CD14-positive monocyte (primary cell): ENCODE results near the gene ASH1L. TPM values are rescaled to one million over a fixed set of nuclear protein-coding genes. Genes with fewer than 3 reads are reported as not detected.

Experiments used
- DNase-seq, 3 donors: peaks; one replicate each; pipeline ENCODE4 v3.0.0-alpha.2; 2011 to 2022
- H2AFZ ChIP-seq: 2 replicates; pipeline ENCODE4 v1.6.0; 2012; ENCODE audit warnings: mild to moderate bottlenecking, low read depth, low read length, inconsistent platforms; ENCODE audit not compliant: insufficient read depth, poor library complexity, severe bottlenecking
- H3K27ac ChIP-seq, 2 donors: 1 replicate in 1 of 2; 2 replicates in 1 of 2; pipeline ENCODE4 v1.5.1; 2012 to 2013; ENCODE audit warnings: low read length in 2 of 2, control low read depth in 1 of 2, inconsistent platforms in 1 of 2, low read depth in 1 of 2, mild to moderate bottlenecking in 1 of 2
- H3K27me3 ChIP-seq, 2 donors: one replicate each; pipeline versions ENCODE4 v1.6.0 to v1.6.1; 2011 to 2013; ENCODE audit warnings: low read length in 2 of 2; ENCODE audit not compliant: control insufficient read depth in 2 of 2, insufficient read depth in 2 of 2
- H3K36me3 ChIP-seq, 2 donors: replicated peaks in 1 of 2; 1 replicate in 1 of 2; 2 replicates in 1 of 2; pipeline versions ENCODE4 v1.5.1 to v1.6.1; 2012 to 2013; ENCODE audit warnings: low read length in 2 of 2, control low read depth in 1 of 2, inconsistent platforms in 1 of 2, mild to moderate bottlenecking in 1 of 2; ENCODE audit not compliant: insufficient read depth in 2 of 2, control insufficient read depth in 1 of 2
- H3K4me1 ChIP-seq, 2 donors: 1 replicate in 1 of 2; 2 replicates in 1 of 2; pipeline versions ENCODE4 v1.5.1 to v1.6.1; 2012 to 2013; ENCODE audit warnings: low read length in 2 of 2, control low read depth in 1 of 2, inconsistent platforms in 1 of 2, mild to moderate bottlenecking in 1 of 2, moderate library complexity in 1 of 2; ENCODE audit not compliant: insufficient read depth in 2 of 2, control insufficient read depth in 1 of 2
- H3K4me2 ChIP-seq: replicated peaks from 2 replicates; pipeline ENCODE3; 2012; ENCODE audit warnings: low read length, moderate library complexity, mild to moderate bottlenecking; ENCODE audit not compliant: poor library complexity, severe bottlenecking; ENCODE audit errors: extremely low read depth
- H3K4me3 ChIP-seq, 3 experiments: fragments of 200-600 bp in 1 of 3; sonication (generic) in 1 of 3; replicated peaks in 1 of 3; 1 replicate in 2 of 3; 2 replicates in 1 of 3; pipeline ENCODE4 v1.5.1; 2011 to 2013; ENCODE audit warnings: low read length in 3 of 3, mild to moderate bottlenecking in 3 of 3, control low read depth in 2 of 3, low read depth in 2 of 3, inconsistent platforms in 1 of 3, moderate library complexity in 1 of 3
- H3K79me2 ChIP-seq: 2 replicates; pipeline ENCODE4 v1.6.0; 2012; ENCODE audit warnings: mild to moderate bottlenecking, control low read depth, inconsistent platforms, low read length, moderate library complexity; ENCODE audit not compliant: insufficient read depth
- H3K9ac ChIP-seq: 2 replicates; pipeline ENCODE4 v1.6.0; 2017; ENCODE audit warnings: low read length, mild to moderate bottlenecking; ENCODE audit not compliant: insufficient read depth, poor library complexity, severe bottlenecking
- H3K9me3 ChIP-seq, 2 donors: replicated peaks in 1 of 2; 1 replicate in 1 of 2; 2 replicates in 1 of 2; pipeline versions ENCODE4 v1.5.1 to v1.6.1; 2012 to 2013; ENCODE audit warnings: low read length in 2 of 2, control low read depth in 1 of 2; ENCODE audit not compliant: control insufficient read depth in 1 of 2, insufficient read depth in 1 of 2
- H4K20me1 ChIP-seq: 2 replicates; pipeline ENCODE4 v1.6.0; 2012; ENCODE audit warnings: mild to moderate bottlenecking, low read length, control low read depth, moderate library complexity; ENCODE audit not compliant: insufficient read depth
- H3K27ac Mint-ChIP-seq, 7 donors: one replicate each; pipeline ENCODE4 v1.8.0; 2020; ENCODE audit warnings: mild to moderate bottlenecking in 7 of 7, mixed read lengths in 7 of 7, moderate library complexity in 6 of 7, inconsistent platforms in 2 of 7
- H3K27me3 Mint-ChIP-seq, 3 donors: one replicate each; pipeline ENCODE4 v1.8.0; 2021 to 2022; ENCODE audit warnings: low read depth in 3 of 3, mild to moderate bottlenecking in 3 of 3, mixed read lengths in 3 of 3, moderate library complexity in 3 of 3, inconsistent platforms in 1 of 3
- H3K36me3 Mint-ChIP-seq, 2 donors: one replicate each; pipeline ENCODE4 v1.8.0; 2020; ENCODE audit warnings: mixed read lengths in 2 of 2, inconsistent platforms in 1 of 2, mild to moderate bottlenecking in 1 of 2
- H3K4me1 Mint-ChIP-seq: one replicate; pipeline ENCODE4 v1.8.0; 2020; ENCODE audit warnings: mild to moderate bottlenecking, mixed read lengths
- H3K4me3 Mint-ChIP-seq, 2 donors: one replicate each; pipeline ENCODE4 v1.8.0; 2020; ENCODE audit warnings: mild to moderate bottlenecking in 2 of 2, mixed read lengths in 2 of 2, moderate library complexity in 1 of 2
- H3K9me3 Mint-ChIP-seq, 7 donors: one replicate each; pipeline ENCODE4 v1.8.0; 2020 to 2022; ENCODE audit warnings: mixed read lengths in 7 of 7, mild to moderate bottlenecking in 6 of 7, moderate library complexity in 6 of 7, inconsistent platforms in 2 of 7
- WGBS: methylation state at CpG from one replicate; pipeline ENCODE4 v1.1.5; 2013; ENCODE audit warnings: missing lambda C conversion rate; ENCODE audit not compliant: insufficient coverage; 5-methylcytosine and 5-hydroxymethylcytosine counted together
- intact Hi-C, 2 donors: fragments of 100-400 bp; cut with micrococcal nuclease; formaldehyde crosslinking; loops; one replicate each; pipeline versions ENCODE4 v1.15.0 to v1.15.1; 2023
- polyA plus RNA-seq, 3 donors: library from polyadenylated mRNA; depleted of rRNA in 1 of 3; unstranded in 2 of 3; stranded (reverse) in 1 of 3; fragments of 300-500 nt in 2 of 3; fragments of >200 nt in 1 of 3; fragmentation: Illumina TruSeq in 2 of 3; gene quantifications; 1 replicate in 2 of 3; 2 replicates in 1 of 3; pipeline ENCODE4 v1.2.3, GENCODE V29; 2012 to 2021
- TF ChIP-seq, protein P1 (sequence below): fragments of 200-600 bp; IDR thresholded peaks from one replicate; pipeline ENCODE4 v1.8.0; 2022; ENCODE audit warnings: antibody characterized with exemption, mild to moderate bottlenecking

Gene ASH1L
- polyA plus RNA-seq, 3 donors, result 2.7 to 21.5 (median 5.6) TPM

DNA sequence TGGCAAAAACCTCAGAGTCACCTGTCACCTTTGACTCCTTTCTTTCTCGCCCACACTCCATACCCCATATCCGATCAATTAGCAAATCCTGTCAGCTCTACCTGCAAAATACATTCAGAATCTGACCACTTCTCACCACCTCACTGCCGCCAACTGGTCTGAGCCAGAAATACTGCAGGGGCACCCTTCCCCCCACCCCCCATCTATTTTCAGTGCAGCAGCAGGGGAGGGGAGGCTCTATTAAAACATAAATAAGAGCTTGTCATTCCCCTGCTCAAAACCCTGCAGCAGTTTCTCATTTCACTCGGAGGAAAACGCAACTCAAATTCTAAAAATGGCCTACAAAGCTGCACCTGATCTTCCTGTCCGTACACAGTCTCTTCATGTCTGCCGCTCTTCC is 265.2 kb downstream of the ASH1L start:
- H3K36me3 Mint-ChIP-seq, result peaks cover 0 to 5% of the 10 kb centered on the region in 2 donors
- peaks cover 6 to 9% of the 10 kb centered on the region in 2 donors for H3K4me1 ChIP-seq
- H3K9me3 ChIP-seq, result no peaks in the 10 kb centered on the region
- DNase-seq, result no peak
- no peak overlapping the region for H3K4me2 ChIP-seq
- H4K20me1 ChIP-seq, result no peaks in the 10 kb centered on the region
- 78% methylated on average over 6 of the region's 7 CpGs for WGBS
- intact Hi-C loops, result no loop called here
- H3K79me2 ChIP-seq, result no peaks in the 10 kb centered on the region
- peaks cover 39 to 55% (median 45%) of the 10 kb centered on the region in 3 donors for H3K27me3 Mint-ChIP-seq
- no peak overlapping the region for H3K9ac ChIP-seq
- no peak overlapping the region for H2AFZ ChIP-seq
- TF ChIP-seq, protein P1, sequence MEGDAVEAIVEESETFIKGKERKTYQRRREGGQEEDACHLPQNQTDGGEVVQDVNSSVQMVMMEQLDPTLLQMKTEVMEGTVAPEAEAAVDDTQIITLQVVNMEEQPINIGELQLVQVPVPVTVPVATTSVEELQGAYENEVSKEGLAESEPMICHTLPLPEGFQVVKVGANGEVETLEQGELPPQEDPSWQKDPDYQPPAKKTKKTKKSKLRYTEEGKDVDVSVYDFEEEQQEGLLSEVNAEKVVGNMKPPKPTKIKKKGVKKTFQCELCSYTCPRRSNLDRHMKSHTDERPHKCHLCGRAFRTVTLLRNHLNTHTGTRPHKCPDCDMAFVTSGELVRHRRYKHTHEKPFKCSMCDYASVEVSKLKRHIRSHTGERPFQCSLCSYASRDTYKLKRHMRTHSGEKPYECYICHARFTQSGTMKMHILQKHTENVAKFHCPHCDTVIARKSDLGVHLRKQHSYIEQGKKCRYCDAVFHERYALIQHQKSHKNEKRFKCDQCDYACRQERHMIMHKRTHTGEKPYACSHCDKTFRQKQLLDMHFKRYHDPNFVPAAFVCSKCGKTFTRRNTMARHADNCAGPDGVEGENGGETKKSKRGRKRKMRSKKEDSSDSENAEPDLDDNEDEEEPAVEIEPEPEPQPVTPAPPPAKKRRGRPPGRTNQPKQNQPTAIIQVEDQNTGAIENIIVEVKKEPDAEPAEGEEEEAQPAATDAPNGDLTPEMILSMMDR, result no peak
- no peaks in the 10 kb centered on the region for H3K36me3 ChIP-seq
- peak overlapping the region in 1 of 7 donors; percentile 34 for H3K27ac Mint-ChIP-seq
- peaks cover 13% of the 10 kb centered on the region for H3K4me1 Mint-ChIP-seq
- H3K4me3 ChIP-seq, result no peak overlapping the region
- H3K27ac ChIP-seq, result no peak overlapping the region
- peaks cover 17 to 39% of the 10 kb centered on the region in 2 donors for H3K27me3 ChIP-seq
- peaks cover 0 to 5% (median 3%) of the 10 kb centered on the region in 7 donors for H3K9me3 Mint-ChIP-seq
- no peak overlapping the region for H3K4me3 Mint-ChIP-seq

DNA sequence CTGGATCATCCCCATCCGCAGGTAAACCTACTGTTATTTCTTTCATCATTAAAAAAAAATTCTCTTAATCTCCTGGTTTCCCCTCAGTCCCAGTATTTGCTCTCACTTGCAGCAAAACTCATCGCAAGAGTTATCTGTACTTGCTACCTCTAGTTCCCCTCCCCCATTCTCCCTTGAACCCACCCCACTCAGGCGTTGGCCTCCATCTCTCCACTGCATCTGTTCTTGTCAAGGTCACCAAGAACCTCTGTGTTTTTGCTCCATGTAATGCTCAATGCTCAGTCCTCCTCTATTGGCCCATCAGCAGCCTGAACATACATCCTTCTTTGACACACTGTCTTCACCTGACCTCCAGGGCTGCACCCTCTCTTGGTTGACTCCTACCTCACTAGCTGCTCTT is 265.9 kb downstream of the ASH1L start:
- Histone ChIP-seq H3K4me2 (no peak overlapping the region), H3K36me3 (no peaks in the 10 kb centered on the region), H2AFZ (no peak overlapping the region), H3K79me2 (no peaks in the 10 kb centered on the region), H4K20me1 (no peaks in the 10 kb centered on the region), H3K4me3 (no peak overlapping the region), H3K4me1 (peaks cover 6 to 9% of the 10 kb centered on the region in 2 donors), H3K9me3 (no peaks in the 10 kb centered on the region), H3K27ac (no peak overlapping the region), H3K27me3 (peaks cover 17 to 44% of the 10 kb centered on the region in 2 donors), H3K9ac (no peak overlapping the region)
- DNase-seq, result no peak
- TF ChIP-seq, protein P1, result no peak
- peaks cover 10% of the 10 kb centered on the region for H3K4me1 Mint-ChIP-seq
- intact Hi-C loops, result no loop called here
- 88% methylated on average over 3 of the region's 3 CpGs for WGBS
- H3K36me3 Mint-ChIP-seq, result peaks cover 0 to 5% of the 10 kb centered on the region in 2 donors
- H3K9me3 Mint-ChIP-seq, result peaks cover 0 to 5% (median 3%) of the 10 kb centered on the region in 7 donors
- H3K27ac Mint-ChIP-seq, result no peak overlapping the region
- H3K4me3 Mint-ChIP-seq, result peak overlapping the region in 1 of 2 donors; percentile 54
- peaks cover 42 to 60% (median 49%) of the 10 kb centered on the region in 3 donors for H3K27me3 Mint-ChIP-seq
